ENCODE results near the gene MTF1. TPM values are rescaled to one million over a fixed set of nuclear protein-coding genes. Genes with fewer than 3 reads are reported as not detected.

Gene MTF1
- total RNA-seq, 1 donor from 2014 or later, result 5.9 TPM

DNA sequence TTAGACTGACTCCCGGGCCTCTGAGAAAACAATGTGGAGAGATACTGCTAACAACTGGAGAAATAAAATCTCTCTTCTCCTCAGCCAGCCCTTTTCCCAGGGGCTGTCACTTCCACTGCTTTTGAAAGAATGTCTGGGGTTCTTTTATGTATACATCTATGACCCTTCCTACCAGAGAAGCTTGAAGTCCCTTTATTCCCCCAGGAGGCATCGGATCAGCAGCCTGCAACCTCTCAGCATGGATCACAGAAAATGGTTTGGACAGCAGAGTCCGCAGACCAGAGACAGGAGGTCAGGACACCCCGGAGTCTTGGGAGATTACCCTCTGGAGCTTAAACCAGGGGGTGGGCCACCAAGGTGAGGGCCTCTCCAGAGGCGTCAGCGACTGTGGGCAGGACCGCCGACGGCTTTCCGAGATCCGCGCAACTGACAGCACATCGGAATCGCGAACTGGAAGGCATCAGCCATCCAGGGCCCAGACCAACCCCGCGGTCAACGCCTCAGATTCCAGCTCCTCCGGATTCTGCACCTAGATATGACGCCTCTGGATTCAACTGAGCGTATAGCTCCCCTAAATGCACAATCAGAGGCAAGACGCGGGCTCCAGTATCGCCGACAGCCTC lies 95.5 kb downstream of the MTF1 start:
- H4K20me1 ChIP-seq (ENCODE audit: low read depth), result peaks cover 41% of the 10 kb centered on the region
- H3K4me1 Mint-ChIP-seq, result peaks cover 16% of the 10 kb centered on the region
- H3K4me2 ChIP-seq, result no peak overlapping the region
- H3K79me2 ChIP-seq (ENCODE audit: low read depth), result no peaks in the 10 kb centered on the region
- no peak overlapping the region for H3K4me3 ChIP-seq
- no peaks in the 10 kb centered on the region for H3K36me3 Mint-ChIP-seq
- H2AFZ ChIP-seq (replicated peaks), result no peak overlapping the region
- H3K27me3 Mint-ChIP-seq (ENCODE audit: insufficient read depth, low read depth), result peaks cover 73% of the 10 kb centered on the region
- peaks cover 100% of the 10 kb centered on the region for H3K27me3 ChIP-seq
- H3K9me3 Mint-ChIP-seq, result peaks cover 3% of the 10 kb centered on the region
- H3K36me3 ChIP-seq, result no peaks in the 10 kb centered on the region
- H3K4me1 ChIP-seq, result peaks cover 8% of the 10 kb centered on the region
- peaks cover 5% of the 10 kb centered on the region for H3F3A ChIP-seq (ENCODE audit: low read depth)
- DNase-seq (ENCODE audit: low spot score), result no peak
- H3K4me3 Mint-ChIP-seq, result peak overlapping the region; percentile 71
- H3K9me3 ChIP-seq (ENCODE audit: low read depth), result no peaks in the 10 kb centered on the region
- H3K9ac ChIP-seq, result no peak overlapping the region
- no peak overlapping the region for H3K27ac ChIP-seq
- TF ChIP-seq EZH2 (IDR thresholded peaks at IDR 0.05) (peak; percentile 44), EZH2phosphoT487 (IDR thresholded peaks at IDR 0.05) (no peak)
- H3K27ac Mint-ChIP-seq, result no peak overlapping the region

DNA sequence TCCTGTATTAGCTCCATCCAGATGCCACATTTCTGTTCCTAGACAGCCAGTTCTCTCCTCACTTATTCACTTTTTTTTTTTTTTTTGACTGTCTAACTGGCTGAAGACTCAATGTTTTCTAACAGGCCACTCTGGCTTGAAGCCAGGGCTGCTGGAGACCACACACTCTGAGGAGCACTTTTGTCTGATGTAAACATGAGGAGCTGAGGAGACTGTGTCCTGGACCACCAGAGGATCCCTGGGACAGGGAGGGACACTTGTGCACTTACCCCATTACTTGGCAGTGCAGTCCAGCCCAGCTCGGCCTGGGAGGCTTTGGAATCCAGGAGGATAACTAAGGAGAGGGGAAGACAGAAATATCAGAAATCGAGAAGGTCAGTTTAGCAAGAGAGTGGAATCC lies 96.9 kb downstream of the MTF1 start:
- H3K4me3 Mint-ChIP-seq, result no peak overlapping the region

DNA sequence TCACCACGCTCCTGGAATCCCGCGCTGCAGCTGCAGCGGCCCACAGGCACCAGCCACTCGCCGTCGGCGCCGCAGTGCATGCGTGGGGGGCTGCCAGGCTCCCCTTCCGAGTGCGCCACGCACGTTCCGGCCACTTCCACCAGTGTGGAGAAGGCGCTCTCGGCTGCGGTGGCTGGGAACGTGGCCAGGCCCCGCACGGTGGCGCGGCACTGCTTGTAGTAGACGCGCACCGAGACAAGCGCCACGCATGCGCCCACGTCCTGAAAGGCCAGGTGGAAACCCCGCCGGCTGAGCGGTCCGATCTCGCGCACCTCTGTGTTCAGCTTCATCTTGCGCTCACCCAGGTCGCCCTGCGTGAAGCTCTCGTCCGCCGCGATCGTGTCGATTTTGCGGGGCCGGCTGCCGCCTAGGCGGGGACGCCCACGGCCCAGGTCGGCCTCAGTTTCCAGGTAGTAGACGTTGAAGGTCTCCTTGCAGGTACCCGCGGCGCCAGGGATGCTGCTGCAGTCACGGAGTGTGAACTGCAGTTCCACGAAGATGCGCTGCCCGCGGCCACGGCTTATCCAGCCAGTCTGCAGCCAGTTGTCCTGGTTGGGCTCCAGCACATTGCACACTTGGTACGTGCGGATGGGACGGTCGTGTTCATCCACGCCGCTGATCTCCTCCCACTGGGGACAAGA lies 97.8 kb downstream of the MTF1 start:
- no peak overlapping the region for H3K27ac ChIP-seq
- Mint-ChIP-seq H3K4me1 (peaks cover 16% of the 10 kb centered on the region), H3K4me3 (no peak overlapping the region), H3K9me3 (peaks cover 3% of the 10 kb centered on the region), H3K36me3 (no peaks in the 10 kb centered on the region), H3K27ac (no peak overlapping the region), H3K27me3 (ENCODE audit: insufficient read depth, low read depth) (peaks cover 52% of the 10 kb centered on the region)
- H3K4me1 ChIP-seq, result peaks cover 8% of the 10 kb centered on the region
- no peak for DNase-seq (ENCODE audit: low spot score)
- no peaks in the 10 kb centered on the region for H3K79me2 ChIP-seq (ENCODE audit: low read depth)
- no peak overlapping the region for H2AFZ ChIP-seq (replicated peaks)
- peaks cover 5% of the 10 kb centered on the region for H3F3A ChIP-seq (ENCODE audit: low read depth)
- H3K27me3 ChIP-seq, result peaks cover 100% of the 10 kb centered on the region
- no peak overlapping the region for H3K9ac ChIP-seq
- no peak overlapping the region for H3K4me3 ChIP-seq
- H3K36me3 ChIP-seq, result no peaks in the 10 kb centered on the region
- TF ChIP-seq EZH2 (IDR thresholded peaks at IDR 0.05) (no peak), EZH2phosphoT487 (IDR thresholded peaks at IDR 0.05) (no peak)
- TF ChIP-seq, protein P1, sequence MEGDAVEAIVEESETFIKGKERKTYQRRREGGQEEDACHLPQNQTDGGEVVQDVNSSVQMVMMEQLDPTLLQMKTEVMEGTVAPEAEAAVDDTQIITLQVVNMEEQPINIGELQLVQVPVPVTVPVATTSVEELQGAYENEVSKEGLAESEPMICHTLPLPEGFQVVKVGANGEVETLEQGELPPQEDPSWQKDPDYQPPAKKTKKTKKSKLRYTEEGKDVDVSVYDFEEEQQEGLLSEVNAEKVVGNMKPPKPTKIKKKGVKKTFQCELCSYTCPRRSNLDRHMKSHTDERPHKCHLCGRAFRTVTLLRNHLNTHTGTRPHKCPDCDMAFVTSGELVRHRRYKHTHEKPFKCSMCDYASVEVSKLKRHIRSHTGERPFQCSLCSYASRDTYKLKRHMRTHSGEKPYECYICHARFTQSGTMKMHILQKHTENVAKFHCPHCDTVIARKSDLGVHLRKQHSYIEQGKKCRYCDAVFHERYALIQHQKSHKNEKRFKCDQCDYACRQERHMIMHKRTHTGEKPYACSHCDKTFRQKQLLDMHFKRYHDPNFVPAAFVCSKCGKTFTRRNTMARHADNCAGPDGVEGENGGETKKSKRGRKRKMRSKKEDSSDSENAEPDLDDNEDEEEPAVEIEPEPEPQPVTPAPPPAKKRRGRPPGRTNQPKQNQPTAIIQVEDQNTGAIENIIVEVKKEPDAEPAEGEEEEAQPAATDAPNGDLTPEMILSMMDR (IDR thresholded peaks at IDR 0.05), result no peak
- peaks cover 41% of the 10 kb centered on the region for H4K20me1 ChIP-seq (ENCODE audit: low read depth)
- H3K9me3 ChIP-seq (ENCODE audit: low read depth), result no peaks in the 10 kb centered on the region
- H3K4me2 ChIP-seq, result no peak overlapping the region

More for the DNA sequence above, 96.9 kb downstream of the MTF1 start:
- Mint-ChIP-seq H3K4me1 (peaks cover 16% of the 10 kb centered on the region), H3K27me3 (ENCODE audit: insufficient read depth, low read depth) (peaks cover 59% of the 10 kb centered on the region), H3K36me3 (no peaks in the 10 kb centered on the region), H3K9me3 (peaks cover 3% of the 10 kb centered on the region), H3K27ac (no peak overlapping the region)
- no peak for DNase-seq (ENCODE audit: low spot score)
- TF ChIP-seq, protein P1 (IDR thresholded peaks at IDR 0.05), result no peak
- TF ChIP-seq EZH2phosphoT487 (IDR thresholded peaks at IDR 0.05), result no peak
- TF ChIP-seq EZH2 (IDR thresholded peaks at IDR 0.05), result no peak
- Histone ChIP-seq H2AFZ (replicated peaks) (no peak overlapping the region), H3K4me3 (no peak overlapping the region), H3K79me2 (ENCODE audit: low read depth) (no peaks in the 10 kb centered on the region), H3K27me3 (peaks cover 100% of the 10 kb centered on the region), H3K27ac (no peak overlapping the region), H4K20me1 (ENCODE audit: low read depth) (peaks cover 41% of the 10 kb centered on the region), H3K9ac (no peak overlapping the region), H3F3A (ENCODE audit: low read depth) (peaks cover 5% of the 10 kb centered on the region), H3K9me3 (ENCODE audit: low read depth) (no peaks in the 10 kb centered on the region), H3K4me2 (no peak overlapping the region), H3K4me1 (peaks cover 8% of the 10 kb centered on the region), H3K36me3 (no peaks in the 10 kb centered on the region)

Small RNA genes lying within 50 kb of the gene (small RNA-seq; reads per million reads assigned to genes)
- not detected for gene RF00092
- gene RNU6-584P, result not detected

Other genes starting within 250 kb of the MTF1 start
- gene RSPO1, start 224.7 kb downstream of the MTF1 start, total RNA-seq (ENCODE audit: low replicate concordance), result 0.67 and 0.93 TPM in 2 replicates
- gene CDCA8, start 167.1 kb downstream of the MTF1 start, total RNA-seq (ENCODE audit: low replicate concordance), result 49.3 and 65.0 TPM in 2 replicates
- gene EPHA10, start 94.5 kb downstream of the MTF1 start, total RNA-seq (ENCODE audit: low replicate concordance), result 0.53 TPM in 1 of 2 replicates, not detected in the other
- gene MANEAL, start 65.7 kb downstream of the MTF1 start, total RNA-seq (ENCODE audit: low replicate concordance), result 0.24 and 0.40 TPM in 2 replicates
- gene C1orf122, start 51.8 kb downstream of the MTF1 start, total RNA-seq (ENCODE audit: low replicate concordance), result 17.7 and 35.7 TPM in 2 replicates
- gene YRDC, start 51.4 kb downstream of the MTF1 start, total RNA-seq (ENCODE audit: low replicate concordance), result 12.9 and 17.4 TPM in 2 replicates
- gene INPP5B, start 87.5 kb upstream of the MTF1 start, total RNA-seq (ENCODE audit: low replicate concordance), result 22.0 and 27.2 TPM in 2 replicates
- 120 and 172 TPM in 2 replicates for gene SF3A3, start 130.4 kb upstream of the MTF1 start, total RNA-seq (ENCODE audit: low replicate concordance)
- 8.1 and 21.5 TPM in 2 replicates for gene FHL3, start 145.9 kb upstream of the MTF1 start, total RNA-seq (ENCODE audit: low replicate concordance)
- gene UTP11, start 153.1 kb upstream of the MTF1 start, total RNA-seq (ENCODE audit: low replicate concordance), result 52.4 and 86.0 TPM in 2 replicates
- gene POU3F1, start 187.2 kb upstream of the MTF1 start, total RNA-seq (ENCODE audit: low replicate concordance), result 16.5 and 44.6 TPM in 2 replicates

Data from neural progenitor cell (in vitro differentiated cells).